Retinal pigment epithelial cell (primary cell): ENCODE results near the gene DIPK1C.
"Not testable (repeated sequence)": the region's sequence is repeated elsewhere in the genome, so short reads cannot be mapped to it uniquely, and the experiment has no call there.

ENCODE experiments used
- DNase-seq: peaks from one replicate; pipeline ENCODE4 v3.0.0-alpha.2; 2010; ENCODE audit warnings: low read depth
- H3K4me3 ChIP-seq: 2 replicates; pipeline ENCODE4 v1.5.1; 2011; ENCODE audit warnings: mild to moderate bottlenecking, low read length, control low read depth, moderate library complexity
- TF ChIP-seq, protein P1 (sequence below): conservative IDR thresholded peaks from 2 replicates; pipeline ENCODE4 v1.5.1; 2011; ENCODE audit warnings: low read depth, low read length, control low read depth, inconsistent platforms

Gene DIPK1C

GRCh38 chr18:74457043-74457724 is at the start of gene DIPK1C:
DIPK1C (minus strand) TSS chr18:74457308; CDS start chr18:74457259, 49 bp downstream.
- TF ChIP-seq, protein P1, sequence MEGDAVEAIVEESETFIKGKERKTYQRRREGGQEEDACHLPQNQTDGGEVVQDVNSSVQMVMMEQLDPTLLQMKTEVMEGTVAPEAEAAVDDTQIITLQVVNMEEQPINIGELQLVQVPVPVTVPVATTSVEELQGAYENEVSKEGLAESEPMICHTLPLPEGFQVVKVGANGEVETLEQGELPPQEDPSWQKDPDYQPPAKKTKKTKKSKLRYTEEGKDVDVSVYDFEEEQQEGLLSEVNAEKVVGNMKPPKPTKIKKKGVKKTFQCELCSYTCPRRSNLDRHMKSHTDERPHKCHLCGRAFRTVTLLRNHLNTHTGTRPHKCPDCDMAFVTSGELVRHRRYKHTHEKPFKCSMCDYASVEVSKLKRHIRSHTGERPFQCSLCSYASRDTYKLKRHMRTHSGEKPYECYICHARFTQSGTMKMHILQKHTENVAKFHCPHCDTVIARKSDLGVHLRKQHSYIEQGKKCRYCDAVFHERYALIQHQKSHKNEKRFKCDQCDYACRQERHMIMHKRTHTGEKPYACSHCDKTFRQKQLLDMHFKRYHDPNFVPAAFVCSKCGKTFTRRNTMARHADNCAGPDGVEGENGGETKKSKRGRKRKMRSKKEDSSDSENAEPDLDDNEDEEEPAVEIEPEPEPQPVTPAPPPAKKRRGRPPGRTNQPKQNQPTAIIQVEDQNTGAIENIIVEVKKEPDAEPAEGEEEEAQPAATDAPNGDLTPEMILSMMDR: no peak
- no peak within 1 kb of the TSS for H3K4me3 ChIP-seq
- no peak for DNase-seq

GRCh38 chr18:74506448-74507084 is 49.5 kb upstream of the DIPK1C start:
- no peak overlapping the region for H3K4me3 ChIP-seq
- no peak for DNase-seq
- TF ChIP-seq, protein P1: no peak

DNA sequence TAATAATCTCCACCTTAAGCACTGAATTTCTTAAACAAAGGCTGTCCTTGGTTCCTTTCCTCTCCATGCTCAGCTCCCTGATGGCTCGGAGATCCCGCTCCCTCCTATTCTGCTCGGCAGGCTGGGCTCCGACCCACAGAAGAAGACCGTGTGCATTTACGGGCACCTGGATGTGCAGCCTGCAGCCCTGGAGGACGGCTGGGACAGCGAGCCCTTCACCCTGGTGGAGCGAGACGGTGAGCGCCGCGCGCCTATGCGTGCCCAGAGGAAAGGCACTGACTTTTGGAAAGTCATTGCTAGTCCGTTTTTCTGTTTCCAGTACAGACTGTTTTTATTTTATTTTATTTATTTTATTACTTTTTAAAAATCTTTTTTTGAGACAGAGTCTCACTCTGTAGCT is 48.7 kb upstream of the DIPK1C start:
- no peak for DNase-seq
- TF ChIP-seq, protein P1: no peak
- no peak overlapping the region for H3K4me3 ChIP-seq

DNA sequence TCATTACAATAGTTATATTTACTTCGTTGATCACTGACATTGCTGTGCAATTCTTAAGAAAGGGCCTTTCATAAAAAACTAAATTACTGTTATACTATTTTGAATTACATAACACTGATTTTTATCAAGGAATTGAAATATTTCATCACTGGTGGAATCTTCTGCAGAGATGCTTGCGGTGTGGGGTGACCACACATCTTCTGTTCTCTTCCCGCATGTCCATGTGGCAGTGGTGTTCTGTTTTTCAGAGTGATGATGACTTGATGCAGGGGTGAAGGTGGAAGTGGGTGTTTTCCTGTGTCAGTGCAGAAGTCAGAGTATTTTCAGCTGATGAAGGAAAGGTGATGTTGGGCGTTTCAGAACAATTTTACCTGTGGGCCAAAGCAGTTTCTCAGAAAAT is 46.0 kb upstream of the DIPK1C start:
- no peak for DNase-seq
- no peak overlapping the region for H3K4me3 ChIP-seq
- TF ChIP-seq, protein P1: no peak

- TF ChIP-seq, protein P1: no peak
- no peak for DNase-seq
- H3K4me3 ChIP-seq: no peak overlapping the region
Observed at GRCh38 chr18:74501386-74501785, 44.3 kb upstream of the DIPK1C start.

GRCh38 chr18:74500774-74501173 is 43.7 kb upstream of the DIPK1C start:
- not testable (repeated sequence) for H3K4me3 ChIP-seq, DNase-seq

DNA sequence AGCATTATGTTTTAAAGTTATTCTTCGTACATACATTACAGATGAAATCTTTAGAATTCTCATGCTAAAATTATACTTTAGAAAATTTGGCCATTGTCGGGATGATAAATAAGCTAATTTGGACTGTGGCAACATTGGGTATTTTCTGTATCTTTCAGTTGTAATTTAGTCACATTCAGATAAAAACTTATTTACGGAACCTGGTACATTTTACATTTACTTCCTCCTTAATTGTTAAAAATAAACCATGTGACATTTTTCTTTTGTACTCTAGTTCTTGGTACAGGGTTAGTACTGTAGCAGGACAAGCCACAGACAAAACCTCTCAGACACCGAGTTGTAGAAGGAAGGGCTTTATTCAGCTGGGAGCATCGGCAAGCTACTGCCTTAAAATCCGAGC is 43.3 kb upstream of the DIPK1C start:
- TF ChIP-seq, protein P1: no peak
- no peak for DNase-seq
- no peak overlapping the region for H3K4me3 ChIP-seq
